PFSK-1 (cell line): ENCODE results near the gene HPCAL1.

Experiments used
- POLR2AphosphoS5 ChIP-seq: IDR thresholded peaks from 2 replicates; pipeline ENCODE4 v1.6.1; 2012; ENCODE audit warnings: low read depth, mild to moderate bottlenecking, control low read depth, low read length, moderate library complexity
- REST ChIP-seq, 2 experiments: IDR thresholded peaks; 2 replicates each; pipeline versions ENCODE4 v1.6.1 to v1.8.0; 2011 to 2012; ENCODE audit warnings: low read depth in 2 of 2, low read length in 2 of 2, control low read depth in 1 of 2, inconsistent platforms in 1 of 2, mild to moderate bottlenecking in 1 of 2, moderate library complexity in 1 of 2; ENCODE audit not compliant: insufficient read depth in 1 of 2
- TAF1 ChIP-seq: IDR thresholded peaks from 2 replicates; pipeline ENCODE4 v1.6.1; 2012; ENCODE audit warnings: low read length, control low read depth, borderline replicate concordance; ENCODE audit not compliant: insufficient read depth

- TF ChIP-seq POLR2AphosphoS5 (no peak), TAF1 (no peak), REST (IDR thresholded peaks at IDR 0.05; ENCODE audit: insufficient read depth in 1 of 2, low read depth in 2 of 2, low read length in 2 of 2) (no peak)
Observed at GRCh38 chr2:10289891-10290290, 12.8 kb upstream of the HPCAL1 start.
